Activated CD8-positive, alpha-beta memory T cell treated with anti-CD3 and anti-CD28 coated beads, Interleukin-2, amount 10 ng/mL, durations not matched to agents 7 days and 5 days (primary cell): ENCODE data around the gene C5. TPM values are rescaled to one million over a fixed set of nuclear protein-coding genes. Genes with fewer than 3 reads are reported as not detected.

Experiments
- ATAC-seq: fragments of 150-1000 bp; cut with Tn5 transposase; one replicate; pipeline ENCODE4 v1.10.0; 2021; ENCODE audit warnings: moderate library complexity
- CTCF ChIA-PET: fragments of 350-600 bp; sonication (Branson Sonifier 250); formaldehyde crosslinking; loops from one replicate; lab custom pipeline; 2021; ENCODE audit warnings: antibody characterized with exemption; lab: Charles Lee
- DNase-seq: peaks from one replicate; pipeline ENCODE4 v3.0.0-alpha.2; 2020
- H3K27ac Mint-ChIP-seq: one replicate; pipeline ENCODE4 v1.8.0; 2021; ENCODE audit warnings: mild to moderate bottlenecking, mixed read lengths
- H3K27me3 Mint-ChIP-seq: one replicate; pipeline ENCODE4 v1.8.0; 2021; ENCODE audit warnings: mixed read lengths
- H3K36me3 Mint-ChIP-seq: one replicate; pipeline ENCODE4 v1.8.0; 2021; ENCODE audit warnings: mild to moderate bottlenecking, mixed read lengths
- H3K4me1 Mint-ChIP-seq: one replicate; pipeline ENCODE4 v1.8.0; 2021; ENCODE audit warnings: mixed read lengths
- H3K4me3 Mint-ChIP-seq: one replicate; pipeline ENCODE4 v1.8.0; 2021; ENCODE audit warnings: mild to moderate bottlenecking, moderate library complexity, mixed read lengths
- H3K9me3 Mint-ChIP-seq: one replicate; pipeline ENCODE4 v1.8.0; 2022; ENCODE audit warnings: low read depth, mixed read lengths
- total RNA-seq, 2 experiments: library from RNA; stranded (reverse); gene quantifications; one replicate each; pipeline ENCODE4 v1.2.3, GENCODE V29; 2021

C5 gene
- total RNA-seq, 2 experiments from 2014 or later, result 1.9 to 3.0 TPM

DNA sequence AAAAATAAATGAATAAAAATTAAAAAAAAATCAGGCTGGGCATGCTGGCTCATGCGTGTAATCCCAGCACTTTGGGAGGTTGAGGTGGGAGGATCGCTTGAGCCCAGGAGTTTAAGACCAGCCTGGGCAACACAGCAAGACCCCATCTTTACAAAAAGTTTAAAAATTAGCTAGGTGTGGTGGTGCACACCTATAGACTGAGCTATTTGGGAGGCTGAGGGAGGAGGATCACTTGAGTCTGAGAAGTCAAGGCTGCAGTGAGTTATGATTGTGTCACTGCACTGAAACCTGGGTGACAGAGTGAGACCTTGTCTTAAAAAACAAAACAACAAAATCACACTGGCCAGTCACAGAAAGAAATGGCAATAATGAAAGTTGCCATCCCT is 21.3 kb upstream of the C5 start:
- H3K9me3 Mint-ChIP-seq, result peaks cover 5% of the 10 kb centered on the region
- peaks cover 55% of the 10 kb centered on the region for H3K4me1 Mint-ChIP-seq
- H3K27me3 Mint-ChIP-seq, result no peaks in the 10 kb centered on the region
- CTCF ChIA-PET, result interaction anchor here (0.7 to 4.3 kb wide), 16 partner anchors 9 to 316 kb away, joined by 3 to 27 read pairs (median 4); partner anchors contain the start of genes FBXW2 and PSMD5
- H3K36me3 Mint-ChIP-seq, result peaks cover 15% of the 10 kb centered on the region
- ATAC-seq, result no peak
- no peak for DNase-seq
- H3K4me3 Mint-ChIP-seq, result peak overlapping the region; percentile 82
- peak overlapping the region; percentile 95 for H3K27ac Mint-ChIP-seq

DNA sequence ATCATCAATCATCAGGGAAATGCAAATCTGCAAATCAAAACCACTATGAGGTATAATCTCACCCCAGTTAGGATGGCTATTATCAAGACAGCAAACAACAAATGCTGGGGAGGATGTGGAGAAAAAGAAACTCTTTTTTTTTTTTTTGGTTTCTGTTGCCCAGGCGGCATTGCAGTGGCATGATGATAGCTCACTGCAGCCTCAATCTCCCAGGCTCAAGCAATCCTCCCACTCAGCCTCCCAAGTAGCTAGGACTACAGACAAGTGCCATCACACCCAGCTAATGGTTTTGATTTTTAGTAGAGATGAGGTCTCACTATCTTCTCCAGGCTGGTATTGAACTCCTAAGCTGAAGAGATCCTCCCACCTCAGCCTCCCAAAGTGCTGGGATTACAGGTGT is 19.3 kb upstream of the C5 start:
- peak overlapping the region; percentile 46 for H3K27ac Mint-ChIP-seq
- CTCF ChIA-PET, result interaction anchor here (0.8 to 0.9 kb wide), 2 partner anchors 9 to 449 kb away, joined by 4 read pairs; no protein-coding TSS in a partner anchor
- DNase-seq (no peak), ATAC-seq (no peak)
- peaks cover 16% of the 10 kb centered on the region for H3K36me3 Mint-ChIP-seq
- H3K4me1 Mint-ChIP-seq, result peaks cover 44% of the 10 kb centered on the region
- no peaks in the 10 kb centered on the region for H3K27me3 Mint-ChIP-seq
- peaks cover 5% of the 10 kb centered on the region for H3K9me3 Mint-ChIP-seq
- no peak overlapping the region for H3K4me3 Mint-ChIP-seq

DNA sequence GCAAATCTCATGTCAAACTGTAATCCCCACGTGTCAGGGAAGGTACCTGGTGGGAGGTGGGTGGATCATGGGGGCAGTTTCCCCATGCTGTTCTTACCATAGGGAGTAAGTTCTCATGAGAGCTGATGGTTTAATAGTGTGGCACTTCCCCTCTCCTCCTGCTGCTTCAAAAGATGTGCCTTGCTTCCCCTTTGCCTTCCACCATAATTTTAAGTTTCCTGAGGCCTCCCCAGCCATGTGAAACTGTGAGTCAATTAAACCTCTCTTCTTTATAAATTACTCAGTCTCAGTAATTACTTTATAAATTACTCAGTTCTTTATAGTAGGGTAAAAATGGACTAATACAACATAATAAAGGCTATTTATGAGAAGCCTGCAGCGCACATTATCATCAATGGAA is 17.6 kb upstream of the C5 start:
- ATAC-seq (no peak), DNase-seq (no peak)
- H3K4me1 Mint-ChIP-seq, result peaks cover 40% of the 10 kb centered on the region
- peaks cover 5% of the 10 kb centered on the region for H3K9me3 Mint-ChIP-seq
- no peak overlapping the region for H3K4me3 Mint-ChIP-seq
- no peak overlapping the region for H3K27ac Mint-ChIP-seq
- CTCF ChIA-PET, result no interaction called here
- no peaks in the 10 kb centered on the region for H3K27me3 Mint-ChIP-seq
- peaks cover 16% of the 10 kb centered on the region for H3K36me3 Mint-ChIP-seq

DNA sequence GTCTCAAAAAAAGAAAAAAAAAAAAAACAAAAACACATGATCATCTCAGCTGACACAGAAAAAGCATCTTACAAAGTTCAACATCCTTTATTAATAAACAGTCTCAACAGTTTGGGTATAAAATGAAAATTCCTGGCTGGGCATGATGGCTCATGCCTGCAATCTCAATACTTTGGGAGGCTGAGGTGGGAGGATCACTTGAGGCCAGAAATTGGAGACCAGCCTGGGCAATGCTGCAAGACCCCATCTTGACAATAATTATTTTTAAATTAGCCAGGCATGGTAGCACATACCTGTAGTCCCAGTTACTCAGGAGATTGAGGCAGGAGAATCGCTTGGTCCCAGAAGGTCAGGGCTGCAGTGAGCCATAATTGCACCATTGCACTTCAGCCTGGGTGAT is 16.8 kb upstream of the C5 start:
- Mint-ChIP-seq H3K36me3 (peaks cover 16% of the 10 kb centered on the region), H3K27me3 (peaks cover 2% of the 10 kb centered on the region), H3K4me1 (peaks cover 36% of the 10 kb centered on the region), H3K27ac (no peak overlapping the region), H3K9me3 (peaks cover 5% of the 10 kb centered on the region), H3K4me3 (no peak overlapping the region)
- ATAC-seq (no peak), DNase-seq (no peak)
- CTCF ChIA-PET, result interaction anchor here (0.7 to 1.4 kb wide), 3 partner anchors 11 to 42 kb away, joined by 3 to 4 read pairs (median 3); no protein-coding TSS in a partner anchor

DNA sequence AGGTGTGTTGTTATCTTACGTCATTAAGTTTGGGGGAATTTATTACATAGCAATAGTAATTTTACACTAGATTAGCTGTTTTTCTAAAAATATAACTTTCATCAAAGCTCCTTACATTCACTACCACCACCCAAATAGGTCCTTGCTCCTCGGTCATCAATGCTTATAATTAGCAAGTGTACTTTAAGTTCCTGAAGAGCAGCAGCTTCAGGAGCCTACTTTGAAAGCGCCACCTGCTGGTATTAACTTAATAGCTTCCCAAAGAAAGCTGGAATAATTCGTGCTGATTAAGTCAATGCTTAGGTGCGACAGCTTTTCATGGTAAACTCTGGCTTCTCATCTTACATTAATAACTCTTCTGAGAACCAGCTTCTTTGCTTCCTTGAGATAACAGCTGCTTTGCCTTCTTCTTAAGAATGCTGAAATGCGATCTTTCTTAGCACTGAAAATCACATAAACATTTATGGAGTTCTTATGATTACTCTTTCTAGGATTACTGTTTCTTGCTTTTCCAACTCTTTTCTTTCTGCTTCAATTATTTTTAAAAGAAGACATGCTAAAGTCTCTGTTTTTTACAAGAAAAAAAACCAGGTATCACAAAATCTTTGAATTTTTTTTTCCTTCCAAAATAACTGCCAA is 10.0 kb upstream of the C5 start:
- H3K36me3 Mint-ChIP-seq, result peaks cover 4% of the 10 kb centered on the region
- peaks cover 4% of the 10 kb centered on the region for H3K27me3 Mint-ChIP-seq
- ATAC-seq, result peak; percentile 55
- DNase-seq, result no peak
- peaks cover 3% of the 10 kb centered on the region for H3K9me3 Mint-ChIP-seq
- CTCF ChIA-PET, result interaction anchor here (0.6 to 4.3 kb wide), 36 partner anchors 9 to 456 kb away, joined by 3 to 31 read pairs (median 4); partner anchors contain the start of genes C5, CNTRL and FBXW2
- H3K4me3 Mint-ChIP-seq, result no peak overlapping the region
- H3K27ac Mint-ChIP-seq, result no peak overlapping the region
- H3K4me1 Mint-ChIP-seq, result peaks cover 10% of the 10 kb centered on the region

DNA sequence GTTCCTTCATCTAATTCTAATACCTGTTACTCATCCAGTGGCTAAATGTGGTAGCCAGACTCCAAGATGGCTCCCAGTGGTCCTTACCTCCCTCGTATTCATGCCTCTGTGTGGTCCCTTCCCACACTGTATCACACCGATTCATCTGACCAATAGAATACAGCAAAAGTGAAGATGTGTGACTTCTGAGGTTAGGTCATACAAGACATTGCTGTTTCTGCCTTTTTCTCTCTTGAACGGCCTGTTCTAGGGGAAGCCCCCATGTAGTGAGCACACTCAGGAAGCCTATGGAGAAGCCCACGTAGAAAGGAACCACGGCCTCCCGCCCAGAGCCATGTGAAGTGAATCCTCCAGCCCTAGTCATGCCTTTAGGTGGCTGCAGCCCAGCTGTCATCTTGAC is 9.4 kb upstream of the C5 start:
- H3K36me3 Mint-ChIP-seq, result peaks cover 4% of the 10 kb centered on the region
- H3K9me3 Mint-ChIP-seq, result peaks cover 3% of the 10 kb centered on the region
- H3K27ac Mint-ChIP-seq, result no peak overlapping the region
- no peak overlapping the region for H3K4me3 Mint-ChIP-seq
- DNase-seq, result no peak
- CTCF ChIA-PET, result interaction anchor here (0.6 to 4.3 kb wide), 35 partner anchors 10 to 456 kb away, joined by 3 to 31 read pairs (median 3); partner anchors contain the start of genes C5 and FBXW2
- H3K4me1 Mint-ChIP-seq, result peaks cover 10% of the 10 kb centered on the region
- H3K27me3 Mint-ChIP-seq, result peaks cover 4% of the 10 kb centered on the region
- no peak for ATAC-seq

DNA sequence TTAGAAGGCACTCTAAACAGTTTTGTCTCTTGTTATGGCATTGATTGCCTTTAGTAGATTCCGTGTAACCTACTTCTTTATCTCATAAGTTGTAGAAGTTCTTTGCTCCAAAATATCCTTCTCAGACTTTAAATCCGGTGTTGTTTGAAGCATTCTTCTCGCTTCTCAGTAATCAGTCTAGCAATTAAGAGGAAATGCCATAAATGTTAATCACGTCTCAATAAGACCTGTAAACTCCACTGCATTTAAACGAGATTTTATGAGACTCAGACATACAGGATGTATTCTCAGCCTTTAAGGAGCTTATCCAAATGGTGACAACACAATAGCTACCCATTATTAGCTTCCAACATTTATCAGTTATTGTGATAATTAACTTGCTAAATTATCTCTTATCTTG is 7.7 kb upstream of the C5 start:
- DNase-seq (no peak), ATAC-seq (no peak)
- Mint-ChIP-seq H3K27ac (no peak overlapping the region), H3K27me3 (peaks cover 4% of the 10 kb centered on the region), H3K4me1 (peaks cover 5% of the 10 kb centered on the region), H3K36me3 (peaks cover 4% of the 10 kb centered on the region), H3K9me3 (peaks cover 3% of the 10 kb centered on the region), H3K4me3 (no peak overlapping the region)
- CTCF ChIA-PET, result interaction anchor here (1.7 to 1.8 kb wide), 2 partner anchors 76 to 435 kb away, joined by 3 to 6 read pairs; no protein-coding TSS in a partner anchor

DNA sequence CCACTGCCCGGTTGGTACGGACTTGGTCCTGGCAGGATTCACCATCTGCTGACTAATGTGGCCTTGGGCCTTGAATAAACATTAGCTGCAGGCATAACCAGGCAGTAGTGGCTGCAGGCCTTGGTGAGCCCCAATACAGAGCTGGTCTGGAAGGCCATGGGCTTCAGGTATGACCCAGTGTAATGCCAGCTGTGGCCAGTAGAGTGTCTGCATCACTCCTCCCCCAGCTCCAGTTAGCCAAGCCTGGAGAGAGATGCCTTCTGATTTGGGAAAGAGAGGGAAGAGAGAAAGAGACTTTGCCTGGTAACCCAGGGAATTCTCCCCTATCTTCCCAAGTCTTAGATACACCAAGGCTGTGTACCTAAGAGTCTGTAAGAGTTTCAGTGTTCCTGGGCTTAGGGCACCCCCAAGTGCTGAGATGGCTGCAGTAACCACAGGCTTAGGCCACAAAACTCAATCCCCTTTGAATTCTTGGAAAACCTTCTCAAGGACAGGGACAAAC is 5.6 kb upstream of the C5 start:
- H3K36me3 Mint-ChIP-seq, result peaks cover 4% of the 10 kb centered on the region

DNA sequence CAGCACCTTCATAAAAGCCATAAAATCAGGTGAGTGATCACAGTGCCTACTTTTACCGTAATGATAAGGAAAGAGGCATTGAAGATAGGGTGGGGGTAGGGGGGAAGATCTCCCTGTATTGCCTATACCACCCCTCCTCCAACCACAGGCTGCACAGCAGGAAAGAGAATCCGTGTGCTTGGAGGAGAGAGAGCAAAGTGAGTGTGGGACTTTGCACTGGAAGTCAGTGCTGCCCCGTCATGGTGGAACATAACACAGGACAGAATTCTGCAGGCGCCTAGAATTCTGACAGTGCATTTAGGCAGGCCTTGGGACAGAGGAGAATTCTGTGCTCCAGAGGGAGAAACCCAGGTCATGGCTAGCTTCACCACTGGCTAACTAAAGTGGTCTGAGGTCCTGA is 3.5 kb upstream of the C5 start:
- H3K4me1 Mint-ChIP-seq, result no peaks in the 10 kb centered on the region
- no peak overlapping the region for H3K27ac Mint-ChIP-seq
- H3K27me3 Mint-ChIP-seq, result peaks cover 2% of the 10 kb centered on the region
- CTCF ChIA-PET, result no interaction called here
- DNase-seq (no peak), ATAC-seq (no peak)
- peaks cover 4% of the 10 kb centered on the region for H3K36me3 Mint-ChIP-seq
- peaks cover 3% of the 10 kb centered on the region for H3K9me3 Mint-ChIP-seq
- no peak overlapping the region for H3K4me3 Mint-ChIP-seq

More for the DNA sequence above, 5.6 kb upstream of the C5 start:
- Mint-ChIP-seq H3K27me3 (peaks cover 2% of the 10 kb centered on the region), H3K4me1 (no peaks in the 10 kb centered on the region), H3K9me3 (peaks cover 3% of the 10 kb centered on the region), H3K27ac (no peak overlapping the region), H3K4me3 (no peak overlapping the region)
- peak; percentile 53 for ATAC-seq
- CTCF ChIA-PET, result interaction anchor here (0.7 to 2.0 kb wide), 6 partner anchors 10 to 300 kb away, joined by 3 to 11 read pairs (median 3); no protein-coding TSS in a partner anchor
- no peak for DNase-seq

DNA sequence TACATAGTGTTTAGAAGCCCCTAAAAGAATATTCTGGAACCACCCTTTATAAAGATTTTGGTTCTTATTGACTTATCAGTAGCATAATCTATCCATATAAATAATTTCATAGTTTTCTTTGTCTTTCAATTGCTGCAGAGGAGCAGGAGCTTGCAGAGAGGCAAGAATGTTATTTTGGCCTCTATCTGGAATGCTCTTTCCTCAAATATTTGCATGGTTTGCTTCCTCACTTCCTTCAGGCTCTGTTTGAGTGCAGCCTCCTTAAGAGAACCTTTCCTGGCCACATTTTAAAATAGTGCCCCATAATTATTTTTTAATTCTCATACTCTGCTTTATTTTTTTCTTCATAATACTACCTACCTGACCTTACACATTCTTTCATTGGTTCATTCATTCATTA is 1.5 kb downstream of the C5 start:
- Mint-ChIP-seq H3K36me3 (no peaks in the 10 kb centered on the region), H3K9me3 (no peaks in the 10 kb centered on the region), H3K4me1 (no peaks in the 10 kb centered on the region), H3K4me3 (no peak overlapping the region), H3K27me3 (no peaks in the 10 kb centered on the region), H3K27ac (no peak overlapping the region)
- CTCF ChIA-PET, result interaction anchor here (1.9 to 2.3 kb wide), 2 partner anchors 11 to 13 kb away, joined by 7 to 8 read pairs; no protein-coding TSS in a partner anchor
- ATAC-seq (no peak), DNase-seq (no peak)

DNA sequence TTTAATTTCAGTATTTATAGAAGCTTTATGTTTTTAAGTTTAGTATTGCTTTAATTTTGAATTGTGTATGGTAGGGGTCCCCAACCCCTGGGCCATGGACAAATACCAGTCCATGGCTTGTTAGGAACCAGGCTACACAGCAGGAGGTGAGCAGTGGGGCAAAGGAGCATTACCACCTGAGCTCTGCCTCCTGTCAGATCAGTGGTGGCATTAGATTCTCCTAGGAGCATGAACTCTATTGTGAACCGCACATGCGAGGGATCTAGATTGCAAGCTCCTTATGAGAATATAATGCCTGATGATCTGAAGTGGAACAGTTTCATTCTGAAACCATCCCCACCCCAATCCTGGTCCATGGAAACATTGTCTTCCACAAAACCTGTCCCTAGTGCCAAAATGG is 1.9 kb downstream of the C5 start:
- ATAC-seq (no peak), DNase-seq (no peak)
- H3K9me3 Mint-ChIP-seq, result no peaks in the 10 kb centered on the region
- no peak overlapping the region for H3K4me3 Mint-ChIP-seq
- CTCF ChIA-PET, result interaction anchor here (1.9 kb wide), 1 partner anchor 11 kb away, joined by 7 read pairs; no protein-coding TSS in a partner anchor
- no peaks in the 10 kb centered on the region for H3K4me1 Mint-ChIP-seq
- H3K36me3 Mint-ChIP-seq, result no peaks in the 10 kb centered on the region
- no peaks in the 10 kb centered on the region for H3K27me3 Mint-ChIP-seq
- no peak overlapping the region for H3K27ac Mint-ChIP-seq

DNA sequence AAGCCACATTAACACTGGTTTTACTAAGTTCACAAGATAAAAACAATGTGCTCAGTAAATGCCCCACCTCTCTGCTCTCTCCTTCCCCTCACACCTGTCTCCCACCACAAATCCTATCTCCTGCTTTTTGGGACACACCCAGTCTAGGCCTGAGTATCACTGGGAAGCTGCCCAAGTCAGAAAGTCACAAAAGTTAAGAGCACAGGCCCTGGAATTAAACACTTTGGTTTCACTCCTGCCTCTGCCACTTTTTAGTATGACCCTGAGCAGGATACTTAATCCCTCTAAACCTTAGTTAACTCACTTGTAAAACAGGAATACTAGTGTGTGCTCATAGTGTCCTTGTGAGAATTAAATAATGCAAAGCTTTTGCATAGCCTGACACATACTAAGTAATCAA is 11.3 kb downstream of the C5 start:
- H3K4me1 Mint-ChIP-seq, result peaks cover 7% of the 10 kb centered on the region
- H3K4me3 Mint-ChIP-seq, result no peak overlapping the region
- CTCF ChIA-PET, result interaction anchor here (1.0 to 1.4 kb wide), 4 partner anchors 15 to 283 kb away, joined by 3 to 4 read pairs (median 4); no protein-coding TSS in a partner anchor
- H3K9me3 Mint-ChIP-seq, result no peaks in the 10 kb centered on the region
- ATAC-seq (no peak), DNase-seq (no peak)
- no peaks in the 10 kb centered on the region for H3K36me3 Mint-ChIP-seq
- H3K27ac Mint-ChIP-seq, result no peak overlapping the region
- H3K27me3 Mint-ChIP-seq, result no peaks in the 10 kb centered on the region

DNA sequence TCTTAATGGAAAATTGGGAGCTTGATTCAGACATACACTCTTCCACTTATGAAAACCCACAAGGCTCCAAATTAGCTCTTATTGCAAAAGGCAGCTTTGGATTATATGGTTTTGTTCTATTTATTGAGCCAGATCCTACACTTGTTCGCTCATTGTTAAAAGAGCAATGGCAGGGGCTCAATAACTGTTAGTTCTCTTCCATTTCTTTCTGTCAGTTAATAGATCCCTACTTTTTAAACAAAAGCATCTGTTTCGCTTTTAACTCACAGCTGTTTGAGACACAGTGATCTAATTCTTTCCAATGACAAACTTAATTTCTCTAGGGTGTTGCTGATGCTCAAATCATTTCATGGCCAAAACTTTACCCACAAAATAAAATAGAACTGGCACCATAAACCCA is 11.7 kb downstream of the C5 start:
- CTCF ChIA-PET, result interaction anchor here (1.0 to 1.4 kb wide), 4 partner anchors 14 to 283 kb away, joined by 3 to 4 read pairs (median 4); no protein-coding TSS in a partner anchor
- DNase-seq (no peak), ATAC-seq (no peak)
- Mint-ChIP-seq H3K9me3 (no peaks in the 10 kb centered on the region), H3K27me3 (no peaks in the 10 kb centered on the region), H3K36me3 (no peaks in the 10 kb centered on the region), H3K27ac (no peak overlapping the region), H3K4me1 (peaks cover 7% of the 10 kb centered on the region), H3K4me3 (no peak overlapping the region)
